Hepatocyte (in vitro differentiated cells): ENCODE results near the gene GMEB2. TPM values are rescaled to one million over a fixed set of nuclear protein-coding genes. Genes with fewer than 3 reads are reported as not detected.

ENCODE experiments used
- DNase-seq: peaks from one replicate; pipeline ENCODE4 v3.0.0-alpha.2; 2016; ENCODE audit warnings: low spot score
- H2AFZ ChIP-seq: fragments of 200-600 bp; sonication (generic); 2 replicates; pipeline ENCODE4 v1.6.0; 2016; ENCODE audit warnings: antibody characterized with exemption, mild to moderate bottlenecking
- H3K27ac ChIP-seq: fragments of 200-600 bp; sonication (generic); 2 replicates; pipeline ENCODE4 v1.5.1; 2016; ENCODE audit warnings: mild to moderate bottlenecking
- H3K27me3 ChIP-seq: fragments of 200-600 bp; sonication (generic); 2 replicates; pipeline ENCODE4 v1.6.1; 2016
- H3K36me3 ChIP-seq: fragments of 200-600 bp; sonication (generic); replicated peaks from 2 replicates; pipeline ENCODE4 v1.5.1; 2016; ENCODE audit warnings: low read depth; ENCODE audit not compliant: insufficient read depth
- H3K4me1 ChIP-seq: fragments of 200-600 bp; sonication (generic); 2 replicates; pipeline ENCODE4 v1.5.1; 2016; ENCODE audit warnings: mild to moderate bottlenecking, moderate library complexity; ENCODE audit not compliant: insufficient read depth
- H3K4me2 ChIP-seq: fragments of 200-600 bp; sonication (generic); 2 replicates; pipeline ENCODE4 v1.6.0; 2016
- H3K4me3 ChIP-seq: fragments of 200-600 bp; sonication (generic); 2 replicates; pipeline ENCODE4 v1.5.1; 2016; ENCODE audit warnings: mild to moderate bottlenecking
- H3K79me2 ChIP-seq: fragments of 200-600 bp; sonication (generic); 2 replicates; pipeline ENCODE4 v1.6.0; 2017; ENCODE audit warnings: mild to moderate bottlenecking
- H3K9me2 ChIP-seq: fragments of 200-600 bp; sonication (generic); replicated peaks from 2 replicates; pipeline ENCODE4 v1.6.0; 2017; ENCODE audit warnings: mild to moderate bottlenecking; ENCODE audit not compliant: insufficient read depth
- H3K9me3 ChIP-seq: fragments of 200-600 bp; sonication (generic); 2 replicates; pipeline ENCODE4 v1.5.1; 2016; ENCODE audit warnings: low read depth, mild to moderate bottlenecking
- H4K20me1 ChIP-seq: fragments of 200-600 bp; sonication (generic); 2 replicates; pipeline ENCODE4 v1.6.0; 2016; ENCODE audit warnings: mild to moderate bottlenecking; ENCODE audit not compliant: insufficient read depth, poor library complexity, severe bottlenecking
- EZH2 ChIP-seq: fragments of 200-600 bp; sonication (generic); IDR thresholded peaks from 2 replicates; pipeline ENCODE4 v1.6.1; 2016; ENCODE audit warnings: antibody characterized with exemption, mild to moderate bottlenecking, borderline replicate concordance
- EZH2phosphoT487 ChIP-seq: fragments of 200-600 bp; sonication (generic); IDR thresholded peaks from one replicate; pipeline ENCODE4 v1.6.1; 2018; ENCODE audit warnings: antibody characterized with exemption, mild to moderate bottlenecking, low read depth, moderate library complexity; ENCODE audit not compliant: unreplicated experiment, severe bottlenecking
- WGBS: methylation state at CpG from one replicate; pipeline ENCODE4 v1.1.6; 2016; ENCODE audit warnings: low lambda C conversion rate; ENCODE audit errors: missing lambda C conversion rate; 5-methylcytosine and 5-hydroxymethylcytosine counted together
- polyA plus RNA-seq: library from polyadenylated mRNA; unstranded; fragments of >200 nt; fragmentation: Nextera tagmentation; extraction: Ambion mirVana; gene quantifications from 2 replicates; pipeline ENCODE4 v1.2.1, GENCODE V29; 2016
- total RNA-seq: library from RNA; depleted of rRNA; stranded (reverse); fragments of >200 nt; gene quantifications from 2 replicates; pipeline ENCODE4 v1.2.3, GENCODE V29; 2014
- TF ChIP-seq, protein P1 (sequence below): fragments of 200-600 bp; sonication (generic); IDR thresholded peaks from 2 replicates; pipeline ENCODE4 v1.5.1; 2016; ENCODE audit warnings: antibody characterized with exemption, mild to moderate bottlenecking; ENCODE audit not compliant: poor library complexity

Gene GMEB2
- total and polyA plus RNA-seq, 2 experiments from 2014 or later = 8.7 to 10.7 TPM

DNA sequence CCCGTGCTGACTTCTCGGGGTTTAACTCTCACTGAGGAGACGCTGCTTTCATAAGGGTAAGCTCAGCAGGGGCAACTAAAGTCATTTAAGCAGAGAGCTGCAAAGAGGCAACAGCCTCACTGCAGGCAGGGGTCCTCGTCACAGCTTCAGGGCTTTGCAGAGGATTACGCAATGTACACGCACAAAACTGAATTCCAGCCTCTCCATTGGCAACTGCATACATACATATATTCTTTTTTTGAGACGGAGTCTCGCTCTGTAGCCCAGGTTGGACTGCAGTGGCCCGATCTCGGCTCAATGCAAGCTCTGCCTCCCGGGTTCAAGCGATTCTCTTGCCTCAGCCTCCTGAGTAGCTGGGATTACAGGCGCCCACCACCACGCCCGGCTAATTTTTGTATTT, 2.4 kb downstream of the GMEB2 start:
- peaks cover 84% of the 10 kb centered on the region for H3K79me2 ChIP-seq
- TF ChIP-seq EZH2 (no peak), EZH2phosphoT487 (no peak)
- TF ChIP-seq, protein P1, sequence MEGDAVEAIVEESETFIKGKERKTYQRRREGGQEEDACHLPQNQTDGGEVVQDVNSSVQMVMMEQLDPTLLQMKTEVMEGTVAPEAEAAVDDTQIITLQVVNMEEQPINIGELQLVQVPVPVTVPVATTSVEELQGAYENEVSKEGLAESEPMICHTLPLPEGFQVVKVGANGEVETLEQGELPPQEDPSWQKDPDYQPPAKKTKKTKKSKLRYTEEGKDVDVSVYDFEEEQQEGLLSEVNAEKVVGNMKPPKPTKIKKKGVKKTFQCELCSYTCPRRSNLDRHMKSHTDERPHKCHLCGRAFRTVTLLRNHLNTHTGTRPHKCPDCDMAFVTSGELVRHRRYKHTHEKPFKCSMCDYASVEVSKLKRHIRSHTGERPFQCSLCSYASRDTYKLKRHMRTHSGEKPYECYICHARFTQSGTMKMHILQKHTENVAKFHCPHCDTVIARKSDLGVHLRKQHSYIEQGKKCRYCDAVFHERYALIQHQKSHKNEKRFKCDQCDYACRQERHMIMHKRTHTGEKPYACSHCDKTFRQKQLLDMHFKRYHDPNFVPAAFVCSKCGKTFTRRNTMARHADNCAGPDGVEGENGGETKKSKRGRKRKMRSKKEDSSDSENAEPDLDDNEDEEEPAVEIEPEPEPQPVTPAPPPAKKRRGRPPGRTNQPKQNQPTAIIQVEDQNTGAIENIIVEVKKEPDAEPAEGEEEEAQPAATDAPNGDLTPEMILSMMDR = no peak
- WGBS = 84% methylated on average over 15 of the region's 15 CpGs

DNA sequence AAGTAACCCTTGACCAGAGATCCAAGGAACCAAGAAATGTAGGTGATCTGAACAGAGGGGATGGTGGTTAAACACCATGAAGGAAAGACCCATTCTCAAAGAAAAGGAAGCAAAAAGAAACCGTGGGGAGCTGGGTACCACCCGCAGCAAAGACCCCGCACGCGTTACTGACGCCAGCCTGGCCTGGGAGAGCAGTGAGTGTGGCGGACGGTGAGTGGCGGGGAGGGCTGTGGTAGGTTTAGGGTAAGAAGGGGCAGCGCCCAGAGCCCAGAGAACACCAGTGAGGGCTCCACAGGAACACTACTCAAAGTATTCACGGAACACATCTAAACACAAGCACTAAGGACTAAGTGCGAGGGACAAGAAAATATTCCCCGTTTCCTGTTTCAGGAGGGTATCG, 4.2 kb downstream of the GMEB2 start:
- no peak for TF ChIP-seq EZH2
- TF ChIP-seq EZH2phosphoT487 = no peak
- TF ChIP-seq, protein P1 = no peak
- H2AFZ ChIP-seq = no peak overlapping the region
- H4K20me1 ChIP-seq = peaks cover 4% of the 10 kb centered on the region
- no peak for DNase-seq
- no peaks in the 10 kb centered on the region for H3K9me2 ChIP-seq
- no peak overlapping the region for H3K27ac ChIP-seq
- peaks cover 81% of the 10 kb centered on the region for H3K79me2 ChIP-seq
- H3K36me3 ChIP-seq = no peaks in the 10 kb centered on the region
- peaks cover 7% of the 10 kb centered on the region for H3K4me1 ChIP-seq
- no peak overlapping the region for H3K4me2 ChIP-seq
- no peaks in the 10 kb centered on the region for H3K27me3 ChIP-seq
- H3K9me3 ChIP-seq = no peaks in the 10 kb centered on the region
- WGBS = 98% methylated on average over 14 of the region's 14 CpGs
- H3K4me3 ChIP-seq = no peak overlapping the region

More for the DNA sequence above, 2.4 kb downstream of the GMEB2 start:
- Histone ChIP-seq H3K27ac (no peak overlapping the region), H3K4me2 (no peak overlapping the region), H3K27me3 (no peaks in the 10 kb centered on the region), H2AFZ (no peak overlapping the region), H3K4me3 (no peak overlapping the region), H3K36me3 (no peaks in the 10 kb centered on the region), H3K9me3 (no peaks in the 10 kb centered on the region), H4K20me1 (peaks cover 4% of the 10 kb centered on the region), H3K4me1 (peaks cover 16% of the 10 kb centered on the region), H3K9me2 (no peaks in the 10 kb centered on the region)
- DNase-seq = peak; percentile 46

DNA sequence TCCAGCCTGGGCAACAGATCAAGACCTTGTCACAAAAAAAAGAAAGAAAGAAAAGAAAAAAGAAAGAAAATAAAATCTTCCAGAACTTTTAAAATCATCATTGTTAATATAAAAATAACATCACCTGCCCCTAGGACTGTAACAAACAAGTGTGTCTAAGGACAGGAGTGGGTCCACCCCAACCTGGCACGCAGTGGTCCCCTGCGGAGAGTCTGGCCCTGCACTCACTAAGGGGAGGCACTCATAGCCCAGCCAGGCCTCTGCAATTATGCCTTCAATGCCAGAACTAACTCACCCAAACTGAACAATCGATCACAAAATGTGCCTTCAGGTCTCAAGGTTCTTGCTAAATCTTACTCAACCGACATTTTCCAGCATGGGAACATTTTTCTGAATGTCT, 4.8 kb downstream of the GMEB2 start:
- H2AFZ ChIP-seq = no peak overlapping the region
- H3K4me1 ChIP-seq = peaks cover 4% of the 10 kb centered on the region
- H3K27me3 ChIP-seq = no peaks in the 10 kb centered on the region
- H3K9me3 ChIP-seq = no peaks in the 10 kb centered on the region
- TF ChIP-seq EZH2 (no peak), EZH2phosphoT487 (no peak)
- TF ChIP-seq, protein P1 = no peak
- H3K79me2 ChIP-seq = peaks cover 75% of the 10 kb centered on the region
- H3K36me3 ChIP-seq = no peaks in the 10 kb centered on the region
- no peak overlapping the region for H3K27ac ChIP-seq
- no peak for DNase-seq
- WGBS = 98% methylated on average over 4 of the region's 4 CpGs
- H3K4me3 ChIP-seq = no peak overlapping the region
- H4K20me1 ChIP-seq = peaks cover 4% of the 10 kb centered on the region
- no peaks in the 10 kb centered on the region for H3K9me2 ChIP-seq
- H3K4me2 ChIP-seq = no peak overlapping the region

DNA sequence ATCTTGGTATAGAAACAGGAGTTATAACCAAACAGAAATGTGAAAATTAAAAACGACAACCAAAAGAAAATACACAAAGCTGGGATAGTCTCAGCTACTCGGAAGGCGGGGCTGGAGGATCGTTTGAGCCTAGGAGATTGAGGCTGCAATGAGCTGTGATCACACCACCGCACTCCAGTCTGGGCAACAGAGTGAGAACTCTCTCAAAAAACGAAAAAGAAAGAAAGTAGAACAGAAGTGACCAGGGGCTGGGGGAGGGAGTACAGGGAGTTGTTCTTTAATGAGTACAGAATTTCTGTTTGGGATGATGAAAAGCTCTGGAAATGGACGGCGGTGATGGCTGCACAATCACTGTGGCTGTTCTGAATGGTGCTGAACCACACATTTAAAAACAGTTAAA, 5.9 kb downstream of the GMEB2 start:
- H3K79me2 ChIP-seq = peaks cover 71% of the 10 kb centered on the region

More for the DNA sequence above, 5.9 kb downstream of the GMEB2 start:
- no peak overlapping the region for H3K4me2 ChIP-seq
- peaks cover 4% of the 10 kb centered on the region for H4K20me1 ChIP-seq
- no peaks in the 10 kb centered on the region for H3K9me3 ChIP-seq
- no peak overlapping the region for H3K27ac ChIP-seq
- H3K4me3 ChIP-seq = no peak overlapping the region
- no peaks in the 10 kb centered on the region for H3K9me2 ChIP-seq
- H2AFZ ChIP-seq = no peak overlapping the region
- H3K27me3 ChIP-seq = no peaks in the 10 kb centered on the region
- peaks cover 4% of the 10 kb centered on the region for H3K4me1 ChIP-seq
- WGBS = 86% methylated on average over 8 of the region's 8 CpGs
- DNase-seq = no peak
- no peaks in the 10 kb centered on the region for H3K36me3 ChIP-seq
- TF ChIP-seq, protein P1 = no peak
- TF ChIP-seq EZH2phosphoT487 (no peak), EZH2 (no peak)
